Trophoblast cell (in vitro differentiated cells and primary cell): Measurements from ENCODE around the gene SKAP1.
A peak's percentile ranks its signal among the peaks of the same experiment; 100 is the strongest.

Source experiments
- DNase-seq, 2 donors: peaks; one replicate each; pipeline ENCODE4 v3.0.0-alpha.2; 2016
- H2AFZ ChIP-seq: 2 replicates; pipeline ENCODE4 v1.6.1; 2013; ENCODE audit warnings: low read length, moderate library complexity, mild to moderate bottlenecking; ENCODE audit not compliant: insufficient read depth, poor library complexity
- H2AK5ac ChIP-seq: 2 replicates; pipeline ENCODE4 v1.6.1; 2013; ENCODE audit warnings: mild to moderate bottlenecking, low read length
- H2BK120ac ChIP-seq: 2 replicates; pipeline ENCODE4 v1.6.1; 2013; ENCODE audit warnings: low read length, mild to moderate bottlenecking, moderate library complexity; ENCODE audit not compliant: insufficient read depth, poor library complexity
- H2BK12ac ChIP-seq: 2 replicates; pipeline ENCODE4 v1.6.1; 2013; ENCODE audit warnings: mild to moderate bottlenecking, low read length, moderate library complexity
- H2BK5ac ChIP-seq: 2 replicates; pipeline ENCODE4 v1.6.1; 2013; ENCODE audit warnings: low read length, low read depth, moderate library complexity, mild to moderate bottlenecking; ENCODE audit not compliant: poor library complexity
- H3K14ac ChIP-seq: 2 replicates; pipeline ENCODE4 v1.6.1; 2013; ENCODE audit warnings: mild to moderate bottlenecking, low read length
- H3K18ac ChIP-seq: 2 replicates; pipeline ENCODE4 v1.6.1; 2013; ENCODE audit warnings: mild to moderate bottlenecking, low read length
- H3K23ac ChIP-seq: 2 replicates; pipeline ENCODE4 v1.6.1; 2013; ENCODE audit warnings: low read length
- H3K27ac ChIP-seq: 2 replicates; pipeline ENCODE4 v1.5.1; 2013; ENCODE audit warnings: low read depth, mild to moderate bottlenecking, inconsistent platforms, low read length, moderate library complexity
- H3K27me3 ChIP-seq: 2 replicates; pipeline ENCODE4 v1.6.1; 2013; ENCODE audit warnings: inconsistent platforms, mild to moderate bottlenecking, low read length, moderate library complexity; ENCODE audit not compliant: insufficient read depth
- H3K36me3 ChIP-seq, 2 experiments: 1 replicate in 1 of 2; 2 replicates in 1 of 2; pipeline ENCODE4 v1.6.1; 2013; ENCODE audit warnings: low read length in 2 of 2, mild to moderate bottlenecking in 2 of 2, moderate library complexity in 1 of 2; ENCODE audit not compliant: insufficient read depth in 2 of 2, control insufficient read depth in 1 of 2
- H3K4ac ChIP-seq: 2 replicates; pipeline ENCODE4 v1.6.1; 2013; ENCODE audit warnings: low read depth, mild to moderate bottlenecking, low read length, moderate library complexity
- H3K4me1 ChIP-seq, 2 experiments: 1 replicate in 1 of 2; 2 replicates in 1 of 2; pipeline ENCODE4 v1.6.1; 2013; ENCODE audit warnings: low read length in 2 of 2, mild to moderate bottlenecking in 2 of 2, moderate library complexity in 1 of 2; ENCODE audit not compliant: insufficient read depth in 2 of 2, control insufficient read depth in 1 of 2
- H3K4me2 ChIP-seq: 2 replicates; pipeline ENCODE4 v1.6.1; 2013; ENCODE audit warnings: inconsistent platforms, mild to moderate bottlenecking, low read length, moderate library complexity
- H3K4me3 ChIP-seq: 2 replicates; pipeline ENCODE4 v1.5.1; 2013; ENCODE audit warnings: mild to moderate bottlenecking, low read depth, low read length, inconsistent platforms
- H3K79me1 ChIP-seq: one replicate; pipeline ENCODE4 v1.6.1; 2013; ENCODE audit warnings: low read length
- H3K79me2 ChIP-seq: 2 replicates; pipeline ENCODE4 v1.6.1; 2013; ENCODE audit warnings: low read length, mild to moderate bottlenecking; ENCODE audit not compliant: control insufficient read depth, insufficient read depth, poor library complexity
- H3K9ac ChIP-seq: 2 replicates; pipeline ENCODE4 v1.6.1; 2013; ENCODE audit warnings: mild to moderate bottlenecking, low read length
- H3K9me3 ChIP-seq: 2 replicates; pipeline ENCODE4 v1.6.1; 2013; ENCODE audit warnings: low read depth, mild to moderate bottlenecking, control low read depth, inconsistent platforms, low read length; ENCODE audit not compliant: insufficient read depth
- H4K12ac ChIP-seq: 2 replicates; pipeline ENCODE4 v1.6.1; 2013; ENCODE audit warnings: low read depth, mild to moderate bottlenecking, low read length, moderate library complexity
- H4K8ac ChIP-seq: 2 replicates; pipeline ENCODE4 v1.6.1; 2013; ENCODE audit warnings: low read depth, mild to moderate bottlenecking, low read length, moderate library complexity
- H4K91ac ChIP-seq: one replicate; pipeline ENCODE4 v1.6.1; 2013; ENCODE audit warnings: low read depth, mild to moderate bottlenecking, low read length, moderate library complexity
- WGBS: extraction: QIAGEN DNeasy Blood & Tissue Kit; methylation state at CpG from one replicate; pipeline ENCODE4 v1.1.7; 2013; ENCODE audit warnings: missing lambda C conversion rate; ENCODE audit not compliant: insufficient read length, insufficient coverage; ENCODE audit errors: extremely low coverage; 5-methylcytosine and 5-hydroxymethylcytosine counted together

Gene SKAP1

DNA sequence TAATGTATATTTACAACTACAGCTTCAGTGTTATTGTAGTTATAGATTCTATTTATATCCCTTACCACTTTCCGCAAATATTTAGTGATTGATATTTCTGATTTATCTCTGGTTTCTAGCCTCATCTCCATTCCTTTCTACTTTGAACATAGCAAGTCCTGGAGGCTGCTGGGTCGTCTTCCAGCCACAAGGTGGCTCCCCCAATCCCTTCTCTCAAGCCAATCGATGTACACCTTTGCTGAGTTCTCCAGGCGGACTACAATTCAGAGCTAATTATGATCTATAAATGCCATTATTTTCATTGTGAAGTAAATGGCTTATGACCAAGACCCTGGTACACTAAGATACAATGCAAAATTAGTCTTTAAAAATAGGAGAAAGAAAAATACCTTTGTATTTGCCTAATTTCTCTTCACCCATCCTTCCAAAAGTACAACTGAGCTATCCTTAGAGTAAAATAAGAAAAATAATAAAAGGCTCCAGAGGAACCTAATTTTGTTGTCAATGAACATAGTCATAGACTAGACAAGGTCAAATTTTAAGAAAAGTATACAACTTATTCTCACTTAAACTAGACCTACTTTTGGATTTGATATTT lies 122.1 kb downstream of the SKAP1 start:
- no peaks in the 10 kb centered on the region for H3K79me2 ChIP-seq
- H3K18ac ChIP-seq = no peak overlapping the region
- peak; percentile 65 to 68 for DNase-seq
- H3K9me3 ChIP-seq = no peaks in the 10 kb centered on the region
- H2BK120ac ChIP-seq = no peak overlapping the region
- no peak overlapping the region for H4K12ac ChIP-seq
- no peak overlapping the region for H4K91ac ChIP-seq
- H2AK5ac ChIP-seq = no peak overlapping the region
- H2BK5ac ChIP-seq = no peak overlapping the region
- WGBS = no CpG with 5 or more reads among the region's 4 CpGs
- no peak overlapping the region for H3K9ac ChIP-seq
- no peak overlapping the region for H3K4me2 ChIP-seq
- no peak overlapping the region for H3K23ac ChIP-seq
- H2AFZ ChIP-seq = no peak overlapping the region
- no peaks in the 10 kb centered on the region for H3K36me3 ChIP-seq
- H3K4ac ChIP-seq = no peak overlapping the region
- H4K8ac ChIP-seq = no peak overlapping the region
- H3K27ac ChIP-seq = no peak overlapping the region
- no peaks in the 10 kb centered on the region for H3K79me1 ChIP-seq
- H3K27me3 ChIP-seq = no peaks in the 10 kb centered on the region
- H3K4me3 ChIP-seq = no peak overlapping the region
- no peak overlapping the region for H3K14ac ChIP-seq
- H3K4me1 ChIP-seq = no peaks in the 10 kb centered on the region
- no peak overlapping the region for H2BK12ac ChIP-seq

DNA sequence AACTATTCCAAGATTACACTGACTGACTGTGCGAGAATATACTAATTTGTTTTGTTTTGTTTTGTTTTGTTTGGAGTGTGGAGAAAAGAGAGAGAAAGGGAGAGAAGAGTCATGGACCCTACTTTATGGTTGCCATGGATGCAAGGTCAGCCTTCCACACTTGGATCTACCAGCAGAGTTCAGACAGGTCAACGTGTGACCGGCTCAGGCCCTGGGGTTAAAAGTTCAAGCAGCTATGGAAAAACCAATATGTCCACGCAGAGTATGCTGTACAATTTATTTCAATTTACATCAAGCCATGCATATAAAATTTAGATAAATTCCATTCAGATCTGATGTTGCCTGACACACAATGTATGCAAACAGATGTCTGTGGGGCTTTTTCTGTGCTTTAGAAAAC lies 122.8 kb downstream of the SKAP1 start:
- Histone ChIP-seq H2AFZ (no peak overlapping the region), H2BK120ac (no peak overlapping the region), H2AK5ac (no peak overlapping the region), H4K91ac (no peak overlapping the region), H2BK12ac (no peak overlapping the region), H4K8ac (no peak overlapping the region), H3K79me2 (no peaks in the 10 kb centered on the region), H3K18ac (no peak overlapping the region), H3K9me3 (no peaks in the 10 kb centered on the region), H3K36me3 (no peaks in the 10 kb centered on the region), H3K4ac (no peak overlapping the region), H3K4me2 (no peak overlapping the region), H3K14ac (no peak overlapping the region), H3K4me3 (no peak overlapping the region), H3K4me1 (no peaks in the 10 kb centered on the region), H3K27me3 (no peaks in the 10 kb centered on the region), H3K79me1 (no peaks in the 10 kb centered on the region), H4K12ac (no peak overlapping the region), H3K9ac (no peak overlapping the region), H3K23ac (no peak overlapping the region), H2BK5ac (no peak overlapping the region), H3K27ac (no peak overlapping the region)
- no peak for DNase-seq
- 100% methylated on average over 1 of the region's 4 CpGs for WGBS

GRCh38 chr17:48301002-48301401 lies 129.0 kb downstream of the SKAP1 start:
- no peak overlapping the region for H4K8ac ChIP-seq
- no peaks in the 10 kb centered on the region for H3K9me3 ChIP-seq
- H3K4ac ChIP-seq = no peak overlapping the region
- no peak overlapping the region for H2BK12ac ChIP-seq
- H3K4me3 ChIP-seq = no peak overlapping the region
- H4K91ac ChIP-seq = no peak overlapping the region
- no peak overlapping the region for H2AK5ac ChIP-seq
- no peak overlapping the region for H2BK120ac ChIP-seq
- H2BK5ac ChIP-seq = no peak overlapping the region
- H2AFZ ChIP-seq = no peak overlapping the region
- H3K27ac ChIP-seq = no peak overlapping the region
- no peak for DNase-seq
- H3K4me2 ChIP-seq = no peak overlapping the region
- H3K14ac ChIP-seq = no peak overlapping the region
- H3K79me1 ChIP-seq = no peaks in the 10 kb centered on the region
- H3K9ac ChIP-seq = no peak overlapping the region
- no peaks in the 10 kb centered on the region for H3K4me1 ChIP-seq
- H3K36me3 ChIP-seq = no peaks in the 10 kb centered on the region
- H4K12ac ChIP-seq = no peak overlapping the region
- no peak overlapping the region for H3K18ac ChIP-seq
- H3K23ac ChIP-seq = no peak overlapping the region
- H3K27me3 ChIP-seq = no peaks in the 10 kb centered on the region
- H3K79me2 ChIP-seq = no peaks in the 10 kb centered on the region

- H3K9me3 ChIP-seq = no peaks in the 10 kb centered on the region
- no peak overlapping the region for H2BK12ac ChIP-seq
- no peaks in the 10 kb centered on the region for H3K36me3 ChIP-seq
- H2BK120ac ChIP-seq = no peak overlapping the region
- no peak for DNase-seq
- no peak overlapping the region for H3K4me2 ChIP-seq
- no peaks in the 10 kb centered on the region for H3K79me2 ChIP-seq
- no peak overlapping the region for H3K23ac ChIP-seq
- no peak overlapping the region for H3K9ac ChIP-seq
- no CpG with 5 or more reads among the region's 1 CpG for WGBS
- H2BK5ac ChIP-seq = no peak overlapping the region
- no peak overlapping the region for H4K12ac ChIP-seq
- no peak overlapping the region for H4K8ac ChIP-seq
- H3K4ac ChIP-seq = no peak overlapping the region
- no peaks in the 10 kb centered on the region for H3K27me3 ChIP-seq
- H2AFZ ChIP-seq = no peak overlapping the region
- H3K4me3 ChIP-seq = no peak overlapping the region
- H3K14ac ChIP-seq = no peak overlapping the region
- no peak overlapping the region for H2AK5ac ChIP-seq
- H3K27ac ChIP-seq = no peak overlapping the region
- H3K18ac ChIP-seq = no peak overlapping the region
- H3K4me1 ChIP-seq = no peaks in the 10 kb centered on the region
- H4K91ac ChIP-seq = no peak overlapping the region
- no peaks in the 10 kb centered on the region for H3K79me1 ChIP-seq
Observed at GRCh38 chr17:48299760-48300159, 130.3 kb downstream of the SKAP1 start.
